Anterior cingulate cortex (tissue), 58 donors: ENCODE results near the gene ITIH3.

Experiments
- DNase-seq, 58 donors: peaks; one replicate each; lab custom pipeline; 2025; lab: John Stamatoyannopoulos, UW

The ITIH3 gene

DNA sequence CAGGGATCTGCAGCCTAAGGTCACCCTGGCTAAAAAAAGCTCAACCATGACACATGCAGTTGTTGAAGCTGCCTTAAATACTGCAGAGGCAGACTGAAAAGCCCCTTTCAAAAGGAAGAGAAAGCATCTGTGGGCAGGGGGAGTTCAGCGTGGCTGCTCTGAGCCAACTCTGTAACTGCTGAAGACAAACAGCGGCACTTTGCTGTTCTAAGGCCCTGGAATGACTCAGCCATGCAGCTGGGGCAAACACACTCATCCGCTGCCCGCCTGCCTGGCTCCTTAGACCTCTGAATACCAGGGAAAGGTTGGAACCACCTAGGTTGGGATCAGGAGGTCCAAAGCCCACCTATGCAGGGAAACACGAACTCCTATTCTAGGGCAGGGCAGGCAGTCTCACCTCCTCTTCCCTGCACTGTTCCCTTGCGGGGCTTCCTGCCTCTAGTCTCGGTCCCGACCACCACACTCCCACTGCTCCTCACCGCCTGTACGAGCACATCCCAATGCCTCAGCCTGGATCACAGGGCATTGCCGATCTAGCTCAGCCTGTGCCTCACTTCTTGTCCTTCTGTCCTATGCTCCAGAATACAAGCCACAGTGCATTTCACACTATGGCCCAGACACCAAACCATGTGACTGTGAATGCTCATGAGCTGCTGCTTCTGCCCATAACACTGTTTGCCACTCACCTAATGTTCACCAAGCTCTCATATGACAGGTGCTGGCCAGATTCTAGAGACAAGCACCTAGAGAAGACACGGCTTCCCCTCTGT lies 46.8 kb downstream of the ITIH3 start:
- DNase-seq = peak in 2 of 58 donors; percentile 2 to 11

DNA sequence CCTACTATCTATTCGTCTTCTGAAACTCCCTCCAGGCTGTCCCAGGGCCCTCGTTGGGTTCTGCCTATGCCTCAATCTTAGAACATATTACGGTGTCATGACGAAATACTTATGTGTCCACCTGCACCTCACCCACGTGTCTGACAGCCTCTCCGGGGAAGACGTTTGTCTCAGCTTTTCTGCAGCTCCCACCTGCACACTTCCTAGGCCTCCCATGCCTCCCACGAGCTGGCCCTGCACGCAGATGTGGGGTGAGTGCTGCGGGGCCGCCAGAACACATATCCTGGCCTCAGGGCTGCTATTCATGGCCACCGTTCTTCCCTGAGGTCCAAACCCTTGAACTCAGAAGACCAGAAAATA lies 47.4 kb downstream of the ITIH3 start:
- DNase-seq = no peak

DNA sequence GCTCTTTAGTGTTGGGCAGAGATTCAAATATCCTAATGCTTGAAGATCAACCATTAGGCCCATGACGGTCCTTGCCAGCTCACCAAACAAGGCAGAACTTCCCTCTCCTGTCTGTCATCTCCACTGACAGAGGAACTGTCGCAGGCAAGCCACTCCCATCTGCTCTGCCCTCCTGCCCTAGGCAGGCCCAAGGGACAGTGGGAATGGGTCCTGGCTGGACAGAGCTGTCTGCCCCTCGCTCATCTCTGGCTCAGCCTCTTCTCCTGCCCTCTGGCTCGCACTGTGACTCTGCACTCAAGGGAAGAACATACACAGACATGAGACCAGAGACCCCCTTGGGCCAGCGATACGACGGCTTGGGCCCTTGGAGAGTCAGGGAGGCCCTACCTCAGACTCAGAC lies 47.8 kb downstream of the ITIH3 start:
- DNase-seq = no peak

DNA sequence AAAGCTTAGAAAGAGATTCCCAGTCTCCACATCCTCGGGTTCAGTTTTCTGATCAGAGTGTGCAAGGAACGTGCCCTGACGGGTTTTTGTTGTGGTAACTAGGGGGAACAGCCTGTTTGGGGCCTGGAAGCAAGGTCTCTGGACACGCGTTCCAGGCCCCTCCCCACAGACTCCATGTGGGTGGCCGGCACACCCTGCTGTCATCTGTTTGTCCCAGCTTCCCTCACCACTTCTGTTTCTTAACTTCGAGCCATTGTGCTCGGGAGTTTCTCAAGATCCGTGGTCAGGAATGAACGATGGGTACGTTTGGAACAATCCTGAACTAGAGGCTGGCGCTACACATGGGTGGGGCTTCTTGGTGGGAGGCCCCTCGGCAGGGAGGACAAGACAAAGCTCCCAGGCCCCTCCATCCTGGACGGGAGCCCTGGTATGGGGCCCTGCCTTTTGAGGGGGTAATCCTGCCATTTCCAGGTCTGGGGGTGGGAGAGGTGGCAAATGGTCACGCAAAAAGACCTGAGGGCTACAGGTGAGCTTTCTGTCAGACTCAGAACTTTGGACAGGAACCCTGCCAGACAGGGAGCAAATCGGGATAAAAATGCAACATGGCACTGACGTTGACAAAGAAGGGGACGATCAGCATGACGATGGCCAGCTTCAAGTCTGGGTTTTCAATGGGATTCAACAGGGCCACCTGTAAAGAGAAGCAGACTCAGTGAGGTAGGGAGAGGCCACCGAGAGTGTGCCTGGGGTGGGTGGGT lies 48.7 kb downstream of the ITIH3 start:
- DNase-seq = no peak

DNA sequence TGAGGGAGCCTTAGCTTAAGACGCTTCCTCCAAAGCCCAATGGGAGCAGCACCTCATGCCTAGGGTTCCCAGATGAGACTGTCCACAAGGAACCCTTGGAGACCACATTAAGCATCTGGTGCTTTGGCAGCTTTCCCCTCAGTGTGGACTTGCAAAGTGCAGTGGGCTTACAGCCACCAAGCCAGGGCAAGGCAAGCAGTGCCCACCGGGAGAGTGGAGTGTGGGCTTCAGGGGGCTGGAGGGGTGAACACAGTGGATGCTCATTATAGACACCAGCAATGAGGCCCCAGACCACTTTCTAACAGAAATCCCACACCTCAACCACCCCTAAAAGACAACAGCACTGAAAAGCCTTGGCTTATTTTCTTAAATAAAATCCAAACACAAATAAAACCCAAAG lies 49.3 kb downstream of the ITIH3 start:
- no peak for DNase-seq

DNA sequence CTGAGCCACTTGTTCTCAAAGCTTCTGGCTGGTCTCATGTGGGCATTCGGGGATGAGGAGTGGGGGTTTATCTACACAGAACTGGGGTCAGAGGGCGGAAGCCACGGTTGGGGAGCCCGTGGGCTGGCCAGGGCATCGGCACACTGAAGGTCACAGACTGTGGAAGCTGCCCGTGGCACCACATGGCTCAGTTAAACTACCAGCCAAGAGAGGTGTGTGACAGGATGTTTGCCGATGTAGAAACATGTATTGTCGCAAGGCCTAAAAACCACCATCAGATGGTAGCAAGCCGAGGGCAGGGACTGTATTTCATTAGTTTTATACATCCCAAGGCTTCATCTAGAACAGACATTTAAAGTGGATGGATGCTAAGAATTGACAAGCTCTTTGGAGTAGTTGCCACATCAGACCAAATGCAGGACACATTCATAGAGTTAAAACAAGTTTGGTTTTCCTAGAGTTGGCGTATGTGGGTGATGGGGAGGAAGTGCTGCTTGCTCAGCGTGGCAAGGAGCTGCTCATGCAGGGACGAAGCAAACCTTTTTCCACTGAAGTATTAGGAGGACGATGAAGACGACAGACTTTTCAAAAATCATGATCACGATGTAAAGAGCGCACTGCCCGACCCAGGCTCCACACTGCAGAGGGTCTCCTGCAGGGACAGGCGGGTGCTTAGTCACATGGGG lies 49.8 kb downstream of the ITIH3 start:
- DNase-seq = no peak

DNA sequence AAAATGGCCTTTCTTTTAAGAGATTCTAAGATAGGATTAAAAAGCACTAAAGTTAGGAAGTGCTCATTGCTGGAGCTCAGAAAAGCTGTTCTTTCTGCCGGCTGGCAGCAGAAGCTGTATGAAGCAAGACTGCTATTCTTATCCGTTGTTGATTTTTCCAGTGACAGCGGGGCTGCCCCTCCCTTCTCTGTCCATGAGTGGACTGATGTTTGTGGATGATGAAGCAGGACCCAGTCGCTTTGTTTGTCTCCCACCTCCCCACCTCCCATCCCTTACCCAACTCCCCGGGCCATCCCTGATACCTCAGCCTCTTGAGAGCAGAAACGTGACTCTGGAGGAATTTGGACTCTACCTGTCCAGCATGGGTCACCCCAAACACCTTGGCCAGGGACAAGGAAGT lies 50.6 kb downstream of the ITIH3 start:
- peak in 39 of 58 donors; percentile 7 to 63 (median 28) for DNase-seq

DNA sequence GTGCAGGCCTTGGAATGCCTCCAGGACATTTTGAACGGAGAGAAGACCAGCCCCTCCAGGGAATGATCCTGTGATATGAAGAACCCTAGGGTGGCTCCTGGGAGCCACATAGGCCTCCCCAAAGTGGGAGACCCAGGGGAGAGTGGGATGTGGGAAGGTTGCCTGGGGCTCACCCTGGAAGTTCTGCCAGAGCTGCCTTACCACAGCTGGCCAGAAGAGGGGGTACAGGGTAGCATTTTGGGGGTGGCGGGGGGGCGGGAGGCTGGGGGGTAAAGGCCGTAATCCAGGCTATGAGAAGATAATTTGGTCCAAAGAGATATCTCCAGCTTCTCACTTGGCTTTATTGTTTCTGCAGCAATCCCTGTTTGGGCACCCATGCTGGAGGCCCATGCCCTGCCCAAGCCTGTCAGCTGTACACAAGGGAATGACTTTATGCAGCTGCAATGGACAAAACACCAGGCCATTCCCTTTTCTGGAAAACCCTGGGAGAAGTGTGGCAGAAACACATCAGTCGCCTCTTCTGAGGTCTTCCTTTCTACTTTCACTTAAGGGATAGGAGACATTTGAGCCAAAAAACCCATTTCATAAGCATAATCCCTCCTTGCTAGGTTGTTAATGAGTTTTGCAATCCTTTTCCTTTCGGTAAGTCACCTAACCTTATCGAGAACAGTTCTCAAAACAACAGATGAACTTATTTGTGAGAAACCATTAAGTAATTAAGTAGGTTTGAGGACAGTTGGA lies 51.3 kb downstream of the ITIH3 start:
- peak in 6 of 58 donors; percentile 15 to 44 (median 28) for DNase-seq

DNA sequence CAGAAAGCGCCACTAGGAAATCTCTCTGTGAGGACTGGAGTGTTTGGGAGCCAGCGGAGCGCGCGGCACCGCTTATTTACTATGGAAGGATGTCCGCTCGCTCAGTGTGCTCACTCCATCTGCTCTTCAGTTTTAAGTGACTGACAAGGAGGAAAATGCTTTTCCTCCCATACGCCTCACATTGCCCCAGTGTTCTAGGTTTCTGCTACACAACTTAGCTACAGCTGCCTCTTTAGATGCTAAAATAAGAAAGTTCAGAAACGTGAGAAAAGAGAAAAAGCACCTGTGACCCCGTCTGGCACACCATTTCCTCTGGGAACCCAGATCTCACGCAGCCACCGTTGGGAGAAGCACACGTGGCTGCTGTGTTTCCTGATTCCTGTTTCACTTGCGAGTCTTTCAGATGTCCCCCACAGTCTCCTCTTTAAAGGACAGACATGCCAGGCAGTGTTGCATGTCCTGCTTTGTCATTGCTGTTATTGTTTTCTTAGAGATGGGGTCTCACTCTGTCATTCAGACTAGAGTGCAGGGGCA lies 51.9 kb downstream of the ITIH3 start:
- peak in 6 of 58 donors; percentile 17 to 31 (median 26) for DNase-seq

DNA sequence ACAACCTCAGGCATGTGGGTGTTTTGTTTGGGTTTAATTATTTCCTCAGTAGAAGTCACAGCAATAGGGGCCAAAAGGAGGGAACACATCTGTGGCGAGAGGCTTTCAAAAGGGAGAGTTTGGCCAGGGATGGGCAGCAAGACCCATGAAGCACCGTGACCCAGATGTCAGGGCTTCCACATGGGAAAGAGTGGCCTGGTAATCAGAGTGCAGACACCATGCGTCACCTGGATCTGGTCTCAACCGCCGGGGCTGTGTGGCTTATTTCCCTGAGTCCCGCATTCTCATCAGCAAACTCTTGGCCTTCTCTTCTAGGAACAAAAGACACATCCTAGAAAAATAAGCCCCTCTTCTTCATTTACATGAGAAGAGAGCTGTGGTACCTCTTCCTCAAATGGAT lies 52.6 kb downstream of the ITIH3 start:
- no peak for DNase-seq

DNA sequence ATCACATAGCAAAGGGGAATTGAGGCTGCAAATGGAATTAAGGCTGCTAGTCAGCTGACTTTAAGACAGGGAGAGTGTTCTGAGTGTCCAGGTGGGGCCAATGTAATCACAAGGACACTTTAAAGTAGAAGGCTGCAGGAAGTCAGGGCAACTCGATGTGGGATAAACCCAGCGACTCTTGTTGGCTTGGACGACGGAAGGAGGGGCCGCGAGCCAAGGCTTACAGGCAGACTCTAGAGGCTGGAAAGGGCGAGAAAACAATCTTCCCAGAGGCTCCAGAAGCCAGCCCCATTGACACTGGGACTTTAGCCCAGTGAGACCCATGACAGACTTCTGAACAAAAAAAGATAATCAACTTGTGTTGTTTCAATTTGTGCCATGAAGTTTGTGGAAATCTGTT lies 53.1 kb downstream of the ITIH3 start:
- no peak for DNase-seq

DNA sequence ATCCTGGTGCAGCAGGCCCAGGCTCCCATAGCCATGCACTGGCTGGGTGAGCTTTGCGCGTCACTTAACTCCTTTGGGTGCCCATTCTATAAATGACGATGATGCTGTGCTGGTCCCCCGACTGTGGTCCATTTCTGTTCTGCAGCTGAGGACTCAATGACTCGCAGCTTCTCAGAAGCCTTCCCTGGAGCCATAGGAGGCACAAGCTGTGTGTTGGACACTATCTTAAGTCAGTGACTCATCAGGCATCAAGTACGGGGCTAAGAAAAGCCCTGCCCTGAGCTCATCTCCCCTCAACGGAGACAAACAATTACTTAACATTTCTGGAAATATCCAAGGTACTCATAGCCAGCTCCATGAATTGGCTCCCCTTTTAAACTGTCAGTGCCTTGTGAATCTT lies 54.0 kb downstream of the ITIH3 start:
- DNase-seq = peak in 7 of 58 donors; percentile 11 to 59 (median 17)

DNA sequence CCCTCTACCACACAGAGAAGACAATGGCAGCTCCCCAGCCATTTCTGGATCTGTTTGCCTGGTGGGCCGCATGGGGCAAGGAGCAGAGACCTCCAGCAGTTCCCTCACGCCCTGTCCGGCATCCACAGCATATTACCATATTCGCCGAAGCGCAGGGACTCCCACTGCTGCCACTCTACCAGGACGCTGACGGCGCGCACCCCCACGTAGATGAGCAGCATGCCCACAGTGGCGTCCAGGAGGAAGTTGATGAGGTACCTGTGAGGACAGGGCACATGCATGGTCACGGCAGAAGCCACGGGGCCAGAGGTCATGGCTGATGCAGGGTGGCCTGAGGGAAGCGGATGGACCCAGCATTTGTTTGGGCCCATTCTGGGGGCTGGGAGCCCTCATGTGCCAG lies 55.1 kb downstream of the ITIH3 start:
- DNase-seq = no peak

DNA sequence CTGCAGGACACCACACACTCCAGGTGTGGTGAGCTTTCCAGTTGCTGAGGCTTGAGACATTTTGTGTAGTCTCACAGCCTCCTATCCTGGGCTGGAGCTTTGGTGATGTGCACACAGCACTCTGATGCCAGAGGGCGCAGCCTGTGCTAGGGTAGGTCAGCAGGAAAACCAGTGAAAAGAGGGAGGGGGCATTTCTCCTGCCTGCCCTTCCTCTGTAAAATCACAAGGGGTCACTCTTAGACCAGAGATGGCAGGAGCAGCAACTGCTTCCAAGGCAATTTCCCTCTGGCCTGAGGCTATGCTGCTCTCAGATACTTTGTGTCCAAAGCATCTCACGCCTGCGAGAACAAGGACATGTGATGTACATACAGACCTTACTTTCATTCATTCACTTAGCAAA lies 56.8 kb downstream of the ITIH3 start:
- DNase-seq = peak in 6 of 58 donors; percentile 9 to 27 (median 18)

DNA sequence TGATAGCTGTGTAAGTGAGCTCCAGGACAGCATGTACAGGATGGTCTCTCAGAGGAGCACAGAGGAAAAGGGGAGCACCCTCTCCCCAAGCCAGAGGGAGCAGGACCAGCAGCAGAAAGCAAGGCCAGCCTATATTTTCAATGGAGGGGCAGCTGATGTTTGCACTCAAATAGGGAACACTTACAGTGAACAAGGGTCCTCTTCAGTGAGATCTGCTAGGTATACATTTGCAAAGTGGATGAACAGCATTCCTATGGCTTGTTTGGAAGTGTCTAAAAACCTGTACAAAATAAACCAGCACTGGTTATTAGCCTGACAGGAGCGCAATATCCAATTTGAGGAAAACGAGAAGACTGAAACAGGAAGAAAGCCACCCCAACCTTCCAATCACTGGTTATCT lies 57.8 kb downstream of the ITIH3 start:
- no peak for DNase-seq

DNA sequence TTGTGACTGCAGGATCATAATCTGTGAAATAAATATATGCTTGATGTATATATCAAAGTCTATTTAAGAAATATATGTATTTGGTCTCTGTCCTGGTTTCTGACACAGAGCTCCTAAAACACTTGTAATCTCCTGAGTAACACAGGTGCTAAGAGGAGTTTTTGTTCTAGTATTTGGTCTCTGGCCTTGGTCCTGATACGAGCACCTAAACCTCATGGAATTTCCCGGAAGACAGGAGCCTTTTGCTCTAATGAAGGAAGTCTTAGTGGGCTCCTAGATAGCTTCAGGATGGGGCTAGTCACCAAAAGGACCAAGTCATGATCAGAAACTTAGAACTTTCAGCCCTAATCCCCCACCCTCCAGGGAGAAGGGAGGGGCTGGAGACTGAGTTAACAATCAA lies 59.4 kb downstream of the ITIH3 start:
- no peak for DNase-seq

DNA sequence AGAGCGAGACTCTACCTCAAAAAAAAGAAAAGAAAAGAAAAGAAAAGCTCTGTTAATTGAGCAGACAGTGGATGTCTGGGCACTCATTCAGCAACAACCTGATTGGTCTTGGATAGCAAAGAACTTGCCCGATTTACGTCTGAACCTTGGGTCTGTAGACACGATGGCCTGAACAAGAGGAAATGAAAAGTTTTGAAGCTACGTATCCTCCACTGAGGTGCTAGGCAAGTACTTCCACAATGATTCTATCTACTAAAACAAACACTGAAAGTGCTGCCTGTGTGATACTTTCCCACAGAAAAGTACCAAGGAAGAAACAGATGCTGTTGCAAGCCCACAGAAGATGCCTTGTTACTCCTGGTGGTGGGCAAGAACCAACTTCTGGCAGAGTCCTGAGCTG lies 62.1 kb downstream of the ITIH3 start:
- DNase-seq = no peak

DNA sequence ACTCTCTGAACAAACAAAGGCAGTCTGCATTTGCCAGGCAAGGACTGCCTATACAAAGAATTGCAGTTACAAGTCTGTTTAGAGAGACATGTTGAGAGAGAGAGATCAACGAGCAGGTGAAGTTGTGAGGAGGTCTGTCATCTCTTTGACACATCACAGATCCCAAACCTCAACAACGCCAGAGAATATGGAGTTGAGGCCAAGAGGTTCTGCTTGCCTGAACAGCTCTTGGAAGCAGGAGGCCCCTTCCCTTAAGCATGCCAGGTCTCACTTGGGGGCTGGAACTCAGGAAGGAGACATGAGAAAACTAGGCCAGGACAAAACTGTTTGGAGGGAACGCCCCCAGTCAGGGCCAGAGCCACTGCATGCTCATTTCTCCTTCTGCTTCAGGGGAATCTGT lies 62.5 kb downstream of the ITIH3 start:
- DNase-seq = no peak

DNA sequence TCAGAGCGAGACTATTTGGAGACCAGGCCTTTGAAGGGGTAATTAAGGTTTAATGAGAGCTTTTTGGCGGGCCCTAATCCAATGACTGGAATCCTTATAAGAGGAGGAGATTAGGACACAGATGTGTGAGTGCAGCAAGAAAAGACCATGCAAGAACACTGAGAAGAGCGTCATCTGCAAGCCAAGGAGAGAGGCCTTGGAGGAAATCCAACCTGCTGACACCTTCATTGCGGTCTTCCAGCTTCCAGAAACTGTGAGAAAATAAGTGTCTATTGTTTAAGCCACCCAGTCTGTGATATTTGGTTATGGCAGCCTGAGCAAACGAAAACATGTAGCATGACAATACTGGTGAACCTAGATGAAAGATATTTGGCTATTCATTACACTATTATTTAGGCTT lies 63.3 kb downstream of the ITIH3 start:
- DNase-seq = no peak
